ENCODE results near the gene MS4A14. TPM values are rescaled to one million over a fixed set of nuclear protein-coding genes. Genes with fewer than 3 reads are reported as not detected.
"Not testable (repeated sequence)": the region's sequence is repeated elsewhere in the genome, so short reads cannot be mapped to it uniquely, and the experiment has no call there.

Gene MS4A14
- total and polyA plus RNA-seq, 8 donors: 0.04 to 1.8 (median 0.25) TPM

- FAIRE-seq (no peak), ATAC-seq (no peak), DNase-seq (no peak)
- TF ChIP-seq, protein P1, sequence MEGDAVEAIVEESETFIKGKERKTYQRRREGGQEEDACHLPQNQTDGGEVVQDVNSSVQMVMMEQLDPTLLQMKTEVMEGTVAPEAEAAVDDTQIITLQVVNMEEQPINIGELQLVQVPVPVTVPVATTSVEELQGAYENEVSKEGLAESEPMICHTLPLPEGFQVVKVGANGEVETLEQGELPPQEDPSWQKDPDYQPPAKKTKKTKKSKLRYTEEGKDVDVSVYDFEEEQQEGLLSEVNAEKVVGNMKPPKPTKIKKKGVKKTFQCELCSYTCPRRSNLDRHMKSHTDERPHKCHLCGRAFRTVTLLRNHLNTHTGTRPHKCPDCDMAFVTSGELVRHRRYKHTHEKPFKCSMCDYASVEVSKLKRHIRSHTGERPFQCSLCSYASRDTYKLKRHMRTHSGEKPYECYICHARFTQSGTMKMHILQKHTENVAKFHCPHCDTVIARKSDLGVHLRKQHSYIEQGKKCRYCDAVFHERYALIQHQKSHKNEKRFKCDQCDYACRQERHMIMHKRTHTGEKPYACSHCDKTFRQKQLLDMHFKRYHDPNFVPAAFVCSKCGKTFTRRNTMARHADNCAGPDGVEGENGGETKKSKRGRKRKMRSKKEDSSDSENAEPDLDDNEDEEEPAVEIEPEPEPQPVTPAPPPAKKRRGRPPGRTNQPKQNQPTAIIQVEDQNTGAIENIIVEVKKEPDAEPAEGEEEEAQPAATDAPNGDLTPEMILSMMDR (IDR thresholded peaks at IDR 0.05): no peak
- 66 to 82% methylated on average over 4 of the region's 4 CpGs for WGBS, 2 donors
- Histone ChIP-seq H3K4me3 (no peak overlapping the region), H3K27me3 (no peaks in the 10 kb centered on the region), H3K9me3 (no peaks in the 10 kb centered on the region), H3K36me3 (no peaks in the 10 kb centered on the region), H3K4me1 (no peaks in the 10 kb centered on the region), H3K27ac (no peak overlapping the region)
- intact Hi-C loops (cut with DNase I): loop anchor here in 2 of 3 donors (10.0 kb wide), 2 partner anchors 124 to 254 kb away; no protein-coding TSS in a partner anchor
Observed at GRCh38 chr11:60360621-60361020, 35.6 kb upstream of the MS4A14 start.

- TF ChIP-seq, protein P1 (IDR thresholded peaks at IDR 0.05): no peak
- FAIRE-seq: no peak
- DNase-seq: no peak
- Histone ChIP-seq H3K4me1 (no peaks in the 10 kb centered on the region), H3K9me3 (no peaks in the 10 kb centered on the region), H3K36me3 (no peaks in the 10 kb centered on the region), H3K27me3 (no peaks in the 10 kb centered on the region), H3K27ac (no peak overlapping the region), H3K4me3 (no peak overlapping the region)
- ATAC-seq: no peak
- WGBS, 2 donors: 30 to 31% methylated on average over 1 of the region's 1 CpG
- intact Hi-C loops (cut with DNase I): loop anchor here in 2 of 3 donors (10.0 kb wide), 2 partner anchors 123 to 253 kb away; no protein-coding TSS in a partner anchor
Observed at GRCh38 chr11:60362241-60362640, 34.0 kb upstream of the MS4A14 start.

- Histone ChIP-seq H3K36me3 (no peaks in the 10 kb centered on the region), H3K4me1 (no peaks in the 10 kb centered on the region), H3K4me3 (no peak overlapping the region), H3K27ac (no peak overlapping the region), H3K27me3 (no peaks in the 10 kb centered on the region), H3K9me3 (no peaks in the 10 kb centered on the region)
- intact Hi-C loops (cut with DNase I): loop anchor here in 2 of 3 donors (10.0 kb wide), 2 partner anchors 121 to 251 kb away; no protein-coding TSS in a partner anchor
- ATAC-seq (peak; percentile 75 to 97 (median 94)), DNase-seq (peak in 4 of 6 donors; percentile 33 to 74 (median 47)), FAIRE-seq (no peak)
- WGBS, 2 donors: 46 to 55% methylated on average over 7 of the region's 7 CpGs
- TF ChIP-seq, protein P1 (IDR thresholded peaks at IDR 0.05): peak; percentile 58 to 75 (median 58)
Observed at GRCh38 chr11:60363542-60364470, 32.5 kb upstream of the MS4A14 start.

DNA sequence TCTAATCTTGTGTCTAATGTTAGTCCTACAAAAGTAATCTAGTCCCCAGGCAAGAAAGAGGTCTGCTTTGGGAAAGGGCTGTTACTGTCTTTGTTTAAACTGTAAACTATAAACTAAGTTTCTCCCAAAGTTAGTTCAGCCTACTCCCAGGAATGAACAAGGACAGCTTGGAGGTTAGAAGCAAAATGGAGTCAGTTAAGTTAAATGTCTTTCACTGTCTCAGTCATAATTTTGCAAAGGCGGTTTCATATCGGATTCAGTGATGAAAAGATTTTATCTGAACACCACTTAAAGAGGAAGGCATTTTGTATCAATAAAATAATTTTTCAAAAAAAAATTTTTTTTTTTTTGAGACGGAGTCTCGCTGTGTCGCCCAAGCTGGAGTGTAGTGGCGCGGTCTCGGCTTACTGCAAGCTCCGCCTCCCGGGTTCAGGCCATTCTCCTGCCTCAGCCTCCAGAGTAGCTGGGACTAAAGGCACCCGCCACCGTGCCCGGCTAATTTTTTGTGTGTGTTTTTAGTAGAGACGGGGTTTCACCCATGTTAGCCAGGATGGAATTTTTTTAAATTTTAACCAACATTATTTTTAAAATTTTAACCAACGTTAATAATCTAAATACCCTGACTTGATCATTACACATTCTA is 29.9 kb upstream of the MS4A14 start:
- H3K27me3 ChIP-seq, ATAC-seq, H3K9me3 ChIP-seq, H3K27ac ChIP-seq, H3K4me3 ChIP-seq, DNase-seq, FAIRE-seq, H3K36me3 ChIP-seq: not testable (repeated sequence)
- intact Hi-C loops (cut with DNase I): loop anchor here in 2 of 3 donors (10.0 kb wide), 2 partner anchors 118 to 248 kb away; no protein-coding TSS in a partner anchor
- peaks cover 7 to 18% (median 15%) of the 10 kb centered on the region in 3 donors for H3K4me1 ChIP-seq
- WGBS, 2 donors: 88% methylated on average over 15 of the region's 15 CpGs

DNA sequence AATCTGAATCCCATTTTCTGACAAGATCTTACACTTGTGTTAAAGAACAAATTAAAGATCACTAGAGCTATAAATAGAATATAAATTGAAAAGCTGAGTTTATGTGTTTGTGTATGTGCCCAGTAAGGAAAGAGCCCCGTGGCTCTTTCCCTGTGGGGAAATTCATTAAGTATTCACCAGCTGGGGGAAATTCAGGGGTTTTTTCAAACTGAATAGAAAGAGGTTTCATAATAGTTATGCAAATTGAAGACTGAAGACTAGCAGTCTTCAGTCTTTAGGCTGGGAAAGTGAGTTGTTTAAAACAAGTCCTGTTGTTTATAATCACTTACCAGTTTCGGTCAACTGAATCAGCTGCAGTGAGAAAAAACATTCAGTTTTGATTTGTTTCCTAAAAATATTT is 29.2 kb upstream of the MS4A14 start:
- Histone ChIP-seq H3K4me1 (peaks cover 9 to 24% (median 20%) of the 10 kb centered on the region in 3 donors), H3K4me3 (no peak overlapping the region), H3K27ac (no peak overlapping the region), H3K36me3 (no peaks in the 10 kb centered on the region), H3K9me3 (no peaks in the 10 kb centered on the region), H3K27me3 (no peaks in the 10 kb centered on the region)
- intact Hi-C loops (cut with DNase I): loop anchor here in 2 of 3 donors (10.0 kb wide), 2 partner anchors 118 to 248 kb away; no protein-coding TSS in a partner anchor
- WGBS, 2 donors: 73 to 78% methylated on average over 2 of the region's 2 CpGs
- FAIRE-seq (no peak), ATAC-seq (no peak), DNase-seq (no peak)
- TF ChIP-seq, protein P1 (IDR thresholded peaks at IDR 0.05): no peak
